Activated CD8-positive, alpha-beta T cell treated with anti-CD3 and anti-CD28 coated beads, Interleukin-2, amount 10 ng/mL, durations not matched to agents 7 days and 5 days (primary cell): Measurements from ENCODE around the gene SPTAN1. TPM values are rescaled to one million over a fixed set of nuclear protein-coding genes. Genes with fewer than 3 reads are reported as not detected.
A peak's percentile ranks its signal among the peaks of the same experiment; 100 is the strongest.
"Not testable (repeated sequence)": the region's sequence is repeated elsewhere in the genome, so short reads cannot be mapped to it uniquely, and the experiment has no call there.

ENCODE experiments used
- ATAC-seq: fragments of 150-1000 bp; cut with Tn5 transposase; one replicate; pipeline ENCODE4 v1.10.0; 2021; ENCODE audit warnings: moderate library complexity
- CTCF ChIA-PET: fragments of 350-600 bp; sonication (Branson Sonifier 250); formaldehyde crosslinking; loops from one replicate; lab custom pipeline; 2021; ENCODE audit warnings: antibody characterized with exemption; lab: Charles Lee
- POLR2A ChIA-PET: fragments of 350-600 bp; sonication (Branson Sonifier 250); formaldehyde crosslinking; loops from one replicate; lab custom pipeline; 2021; ENCODE audit warnings: antibody characterized with exemption; lab: Charles Lee
- DNase-seq: peaks from one replicate; pipeline ENCODE4 v3.0.0-alpha.2; 2020
- H3K27ac Mint-ChIP-seq: one replicate; pipeline ENCODE4 v1.8.0; 2021; ENCODE audit warnings: mild to moderate bottlenecking, mixed read lengths
- H3K27me3 Mint-ChIP-seq: one replicate; pipeline ENCODE4 v1.8.0; 2021; ENCODE audit warnings: low read depth, mixed read lengths
- H3K36me3 Mint-ChIP-seq: one replicate; pipeline ENCODE4 v1.8.0; 2021; ENCODE audit warnings: low read depth, mixed read lengths
- H3K4me1 Mint-ChIP-seq: one replicate; pipeline ENCODE4 v1.8.0; 2021; ENCODE audit warnings: low read depth, mixed read lengths
- H3K4me3 Mint-ChIP-seq: one replicate; pipeline ENCODE4 v1.8.0; 2021; ENCODE audit warnings: mild to moderate bottlenecking, mixed read lengths
- H3K9me3 Mint-ChIP-seq: one replicate; pipeline ENCODE4 v1.8.0; 2022; ENCODE audit warnings: mixed read lengths; ENCODE audit not compliant: insufficient read depth
- total RNA-seq, 2 experiments: library from RNA; stranded (reverse); gene quantifications; one replicate each; pipeline ENCODE4 v1.2.3, GENCODE V29; 2021

Gene SPTAN1
- 100 to 1,000 TPM; 292 to 303 TPM for total RNA-seq

- peak; percentile 81 for ATAC-seq
- Mint-ChIP-seq H3K9me3 (no peaks in the 10 kb centered on the region), H3K36me3 (peaks cover 6% of the 10 kb centered on the region), H3K4me1 (peaks cover 20% of the 10 kb centered on the region), H3K4me3 (peak within 1 kb of the TSS; percentile 94), H3K27ac (peak within 1 kb of the TSS; percentile 94), H3K27me3 (no peaks in the 10 kb centered on the region)
- ChIA-PET CTCF (interaction anchor here (1.1 to 1.3 kb wide), 2 partner anchors 113 to 132 kb away, joined by 3 to 4 read pairs; no protein-coding TSS in a partner anchor), POLR2A (interaction anchor here (0.6 to 4.3 kb wide), 26 partner anchors 9 to 266 kb away, joined by 3 to 38 read pairs (median 4); partner anchors contain the start of genes ENDOG, GLE1, URM1 and ZDHHC12)
- peak; percentile 96 for DNase-seq
Observed at GRCh38 chr9:128552153-128552743, at the start of gene SPTAN1. SPTAN1 (plus strand) TSS chr9:128552587; CDS start chr9:128566741, 14,154 bp downstream.

- DNase-seq, CTCF ChIA-PET, H3K9me3 Mint-ChIP-seq, ATAC-seq, H3K27me3 Mint-ChIP-seq: not testable (repeated sequence)
- POLR2A ChIA-PET = interaction anchor here (2.9 kb wide), 1 partner anchor 48 kb away, joined by 38 read pairs; the partner anchor contains the start of gene SPTAN1
- H3K4me3 Mint-ChIP-seq = peak overlapping the region; percentile 100
- H3K27ac Mint-ChIP-seq = peak overlapping the region; percentile 66
- peaks cover 18% of the 10 kb centered on the region for H3K4me1 Mint-ChIP-seq
- peaks cover 31% of the 10 kb centered on the region for H3K36me3 Mint-ChIP-seq
Observed at GRCh38 chr9:128503415-128503825, 49.0 kb upstream of the SPTAN1 start.

GRCh38 chr9:128503870-128504269 lies 48.5 kb upstream of the SPTAN1 start:
- DNase-seq = peak; percentile 25
- no peaks in the 10 kb centered on the region for H3K27me3 Mint-ChIP-seq
- peak overlapping the region; percentile 100 for H3K4me3 Mint-ChIP-seq
- CTCF ChIA-PET = no interaction called here
- POLR2A ChIA-PET = interaction anchor here (2.9 kb wide), 1 partner anchor 48 kb away, joined by 38 read pairs; the partner anchor contains the start of gene SPTAN1
- H3K4me1 Mint-ChIP-seq = peaks cover 19% of the 10 kb centered on the region
- H3K27ac Mint-ChIP-seq = peak overlapping the region; percentile 66
- peaks cover 30% of the 10 kb centered on the region for H3K36me3 Mint-ChIP-seq
- no peak for ATAC-seq
- H3K9me3 Mint-ChIP-seq = no peaks in the 10 kb centered on the region

DNA sequence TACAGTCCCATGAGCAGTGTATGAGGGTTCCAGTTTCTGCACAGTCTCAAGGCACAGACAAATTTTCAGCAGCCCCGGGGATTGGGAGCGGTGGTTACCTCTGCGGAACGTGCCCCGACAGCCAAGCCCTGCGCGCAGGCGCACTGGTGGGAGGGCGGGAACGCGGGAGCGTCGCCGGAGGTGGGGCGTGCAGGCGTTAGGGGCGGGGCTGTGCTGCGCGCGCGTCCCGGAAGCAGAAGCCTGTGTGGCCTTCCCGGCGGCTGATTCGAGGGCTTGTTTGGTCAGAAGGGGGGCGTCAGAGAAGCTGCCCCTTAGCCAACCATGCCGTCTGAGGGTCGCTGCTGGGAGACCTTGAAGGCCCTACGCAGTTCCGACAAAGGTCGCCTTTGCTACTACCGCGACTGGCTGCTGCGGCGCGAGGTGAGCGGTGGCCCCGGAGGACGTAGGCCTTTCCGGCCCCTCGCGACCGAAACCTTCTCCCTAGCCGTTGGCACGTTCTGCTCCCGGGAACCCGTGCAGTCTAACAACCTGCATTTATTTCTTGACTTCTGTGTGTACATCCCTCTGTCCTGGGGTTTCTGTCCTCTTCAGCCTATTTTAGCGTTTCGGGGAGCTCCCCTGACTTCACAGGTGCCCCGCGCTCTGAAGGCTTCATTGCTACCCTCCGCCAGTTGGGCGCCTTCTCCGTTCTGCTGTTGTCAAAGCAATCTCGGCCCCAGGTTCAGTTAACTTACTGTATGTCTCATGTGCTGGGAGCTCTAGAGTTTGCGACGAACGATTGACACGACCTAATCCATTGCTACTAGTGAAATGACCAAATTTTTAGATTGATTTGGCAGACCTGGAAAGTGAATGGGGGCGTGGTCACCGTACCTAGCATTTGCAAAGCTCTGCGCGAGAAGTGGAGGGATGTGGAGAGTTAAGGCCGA lies 47.6 kb upstream of the SPTAN1 start, which contains the start of gene GLE1:
Gene GLE1, plus strand, starts transcription at position 235 of the 929 bp plus-strand sequence. Its CDS starts 87 bp downstream, at position 322.
- H3K36me3 Mint-ChIP-seq = peaks cover 33% of the 10 kb centered on the region
- H3K9me3 Mint-ChIP-seq = no peaks in the 10 kb centered on the region
- peak; percentile 97 for DNase-seq
- H3K4me3 Mint-ChIP-seq = peak within 1 kb of the TSS; percentile 100
- peak; percentile 93 for ATAC-seq
- peak within 1 kb of the TSS; percentile 99 for H3K27ac Mint-ChIP-seq
- H3K27me3 Mint-ChIP-seq = no peaks in the 10 kb centered on the region
- CTCF ChIA-PET = interaction anchor here (0.8 to 1.3 kb wide), 5 partner anchors 45 to 142 kb away, joined by 3 to 4 read pairs (median 4); partner anchors contain the start of gene ODF2
- H3K4me1 Mint-ChIP-seq = peaks cover 19% of the 10 kb centered on the region
- POLR2A ChIA-PET = interaction anchor here (0.7 to 2.9 kb wide), 13 partner anchors 8 to 444 kb away, joined by 3 to 38 read pairs (median 3); partner anchors contain the start of genes SPTAN1, URM1 and ZDHHC12

- H3K4me1 Mint-ChIP-seq = peaks cover 19% of the 10 kb centered on the region
- H3K9me3 Mint-ChIP-seq = no peaks in the 10 kb centered on the region
- POLR2A ChIA-PET = interaction anchor here (0.8 to 2.9 kb wide), 12 partner anchors 8 to 443 kb away, joined by 3 to 38 read pairs (median 4); partner anchors contain the start of genes SPTAN1, URM1 and ZDHHC12
- H3K27me3 Mint-ChIP-seq = no peaks in the 10 kb centered on the region
- peak overlapping the region; percentile 100 for H3K4me3 Mint-ChIP-seq
- H3K27ac Mint-ChIP-seq = peak overlapping the region; percentile 99
- CTCF ChIA-PET = interaction anchor here (0.8 to 1.3 kb wide), 5 partner anchors 45 to 143 kb away, joined by 3 to 4 read pairs (median 4); partner anchors contain the start of gene ODF2
- no peak for DNase-seq
- peaks cover 31% of the 10 kb centered on the region for H3K36me3 Mint-ChIP-seq
- no peak for ATAC-seq
Observed at GRCh38 chr9:128505414-128505765, 47.0 kb upstream of the SPTAN1 start.

DNA sequence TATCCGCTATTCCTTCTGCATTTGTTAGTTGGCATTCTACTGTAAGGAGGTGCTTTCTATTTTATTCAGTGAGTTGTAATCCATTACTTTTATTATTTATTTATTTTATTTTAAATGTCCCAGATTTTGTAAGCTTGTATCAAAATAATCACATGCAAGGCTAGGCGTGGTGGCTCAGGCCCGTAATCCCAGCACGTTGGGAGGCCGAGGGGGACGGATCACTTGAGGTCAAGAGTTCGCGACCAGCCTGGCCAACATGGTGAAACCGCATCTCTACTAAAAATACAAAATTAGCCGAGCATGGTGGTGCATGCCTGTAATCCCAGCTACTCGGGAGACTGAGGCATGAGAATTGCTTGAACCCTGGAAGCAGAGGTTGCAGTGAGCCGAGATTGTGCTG lies 46.5 kb upstream of the SPTAN1 start:
- ChIA-PET POLR2A (interaction anchor here (1.6 to 2.9 kb wide), 3 partner anchors 10 to 46 kb away, joined by 6 to 38 read pairs (median 15); partner anchors contain the start of gene SPTAN1), CTCF (interaction anchor here (0.6 to 1.3 kb wide), 3 partner anchors 35 to 68 kb away, joined by 3 to 4 read pairs (median 4); no protein-coding TSS in a partner anchor)
- H3K36me3 Mint-ChIP-seq = peaks cover 28% of the 10 kb centered on the region

DNA sequence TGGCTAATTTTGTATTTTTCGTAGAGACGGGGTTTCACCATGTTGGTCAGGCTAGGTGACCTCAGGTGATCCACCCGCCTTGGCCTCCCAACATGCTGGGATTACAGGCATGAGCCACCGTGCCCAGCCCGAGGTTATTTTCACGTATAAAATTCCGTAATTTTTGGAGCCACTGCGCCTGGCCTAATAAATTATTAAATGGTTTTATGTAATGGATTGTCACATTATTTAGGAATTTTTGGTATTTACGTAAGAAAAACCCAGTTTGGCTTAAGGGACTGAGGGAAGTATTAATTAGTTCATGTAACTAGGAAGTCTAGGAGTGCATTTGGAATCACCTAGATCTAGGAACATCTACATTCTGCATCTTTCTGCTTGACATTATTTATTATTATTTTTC lies 39.6 kb upstream of the SPTAN1 start:
- no peaks in the 10 kb centered on the region for H3K27me3 Mint-ChIP-seq
- H3K27ac Mint-ChIP-seq = no peak overlapping the region
- H3K4me3 Mint-ChIP-seq = no peak overlapping the region
- ATAC-seq (no peak), DNase-seq (no peak)
- H3K36me3 Mint-ChIP-seq = peaks cover 59% of the 10 kb centered on the region
- peaks cover 17% of the 10 kb centered on the region for H3K4me1 Mint-ChIP-seq
- POLR2A ChIA-PET = interaction anchor here (1.1 to 1.3 kb wide), 3 partner anchors 8 to 40 kb away, joined by 3 to 10 read pairs (median 4); partner anchors contain the start of genes GLE1 and SPTAN1
- H3K9me3 Mint-ChIP-seq = no peaks in the 10 kb centered on the region
- CTCF ChIA-PET = interaction anchor here (1.1 to 1.4 kb wide), 3 partner anchors 38 to 305 kb away, joined by 4 to 5 read pairs (median 4); no protein-coding TSS in a partner anchor

More for the DNA sequence above, 46.5 kb upstream of the SPTAN1 start:
- not testable (repeated sequence) for H3K27ac Mint-ChIP-seq, H3K27me3 Mint-ChIP-seq, ATAC-seq, H3K9me3 Mint-ChIP-seq, DNase-seq
- H3K4me3 Mint-ChIP-seq = peak overlapping the region; percentile 100
- peaks cover 19% of the 10 kb centered on the region for H3K4me1 Mint-ChIP-seq

- Mint-ChIP-seq H3K4me1 (peaks cover 2% of the 10 kb centered on the region), H3K36me3 (peaks cover 61% of the 10 kb centered on the region), H3K4me3 (no peak overlapping the region), H3K27ac (no peak overlapping the region), H3K27me3 (no peaks in the 10 kb centered on the region), H3K9me3 (peaks cover 3% of the 10 kb centered on the region)
- ATAC-seq (no peak), DNase-seq (no peak)
- POLR2A ChIA-PET = interaction anchor here (1.8 to 2.0 kb wide), 2 partner anchors 17 to 30 kb away, joined by 6 to 7 read pairs; partner anchors contain the start of genes GLE1 and SPTAN1
- CTCF ChIA-PET = no interaction called here
Observed at GRCh38 chr9:128521956-128522355, 30.4 kb upstream of the SPTAN1 start.

- no peak overlapping the region for H3K27ac Mint-ChIP-seq
- H3K9me3 Mint-ChIP-seq = peaks cover 3% of the 10 kb centered on the region
- H3K36me3 Mint-ChIP-seq = peaks cover 58% of the 10 kb centered on the region
- no peak overlapping the region for H3K4me3 Mint-ChIP-seq
- ATAC-seq (no peak), DNase-seq (no peak)
- H3K27me3 Mint-ChIP-seq = no peaks in the 10 kb centered on the region
- no peaks in the 10 kb centered on the region for H3K4me1 Mint-ChIP-seq
- ChIA-PET POLR2A (interaction anchor here (0.7 kb wide), 1 partner anchor 158 kb away, joined by 3 read pairs; no protein-coding TSS in a partner anchor), CTCF (no interaction called here)
Observed at GRCh38 chr9:128523199-128523925, 29.0 kb upstream of the SPTAN1 start.

DNA sequence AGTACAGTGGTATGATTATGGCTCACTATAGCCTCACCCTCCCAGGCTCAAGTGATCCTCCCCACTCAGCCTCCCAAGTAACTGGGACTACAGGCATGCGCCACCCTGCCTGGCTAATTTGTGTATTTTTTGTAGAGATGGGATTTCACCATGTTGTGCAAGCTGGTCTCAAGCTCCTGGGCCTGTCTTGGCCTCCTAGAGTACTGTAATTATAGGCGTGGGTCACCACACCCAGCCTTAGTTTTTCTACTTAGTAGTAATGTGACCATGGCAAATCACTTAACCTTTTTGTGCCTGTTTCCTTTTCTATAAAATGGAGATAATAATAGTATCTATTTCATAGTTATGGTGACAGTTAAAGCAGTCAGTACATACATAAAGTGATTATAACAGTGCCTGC lies 25.7 kb upstream of the SPTAN1 start:
- ChIA-PET POLR2A (no interaction called here), CTCF (no interaction called here)
- H3K4me3 Mint-ChIP-seq = no peak overlapping the region
- no peak overlapping the region for H3K27ac Mint-ChIP-seq
- DNase-seq = no peak
- peaks cover 50% of the 10 kb centered on the region for H3K36me3 Mint-ChIP-seq
- no peaks in the 10 kb centered on the region for H3K27me3 Mint-ChIP-seq
- no peak for ATAC-seq
- H3K4me1 Mint-ChIP-seq = no peaks in the 10 kb centered on the region
- no peaks in the 10 kb centered on the region for H3K9me3 Mint-ChIP-seq
